Measurements from ENCODE around the gene DCTN2.

- no peak for TF ChIP-seq POLR2A (IDR thresholded peaks at IDR 0.05; ENCODE audit: low read length)
- TF ChIP-seq GATA1 (IDR thresholded peaks at IDR 0.05; ENCODE audit: low read depth, low read length), result no peak
These were observed 49.5 kb downstream of the DCTN2 start for GRCh38 chr12:57497223-57498131.

Data from erythroblast (primary cell).